GM18858 (cell line): Measurements from ENCODE around the gene PALLD.

Source experiments
- ATAC-seq: cut with Tn5 transposase; IDR thresholded peaks from one replicate; pipeline ENCODE4 v1.9.1; 2021; ENCODE audit not compliant: unreplicated experiment

PALLD gene

GRCh38 chr4:168811786-168812651 is 315.2 kb downstream of the PALLD start:
- ATAC-seq, result no peak

- no peak for ATAC-seq
Measured at GRCh38 chr4:168812806-168813205, 316.0 kb downstream of the PALLD start.

- ATAC-seq, result no peak
Measured at GRCh38 chr4:168813890-168814289, 317.0 kb downstream of the PALLD start.

- ATAC-seq, result no peak
Measured at GRCh38 chr4:168815379-168816345, 318.8 kb downstream of the PALLD start.

- ATAC-seq, result no peak
Measured at GRCh38 chr4:168817370-168817769, 320.5 kb downstream of the PALLD start.

- no peak for ATAC-seq
Measured at GRCh38 chr4:168822481-168822880, 325.6 kb downstream of the PALLD start.

- no peak for ATAC-seq
Measured at GRCh38 chr4:168825975-168826374, 329.1 kb downstream of the PALLD start.

GRCh38 chr4:168826620-168827019 is 329.8 kb downstream of the PALLD start:
- no peak for ATAC-seq

GRCh38 chr4:168830777-168831512 is 334.1 kb downstream of the PALLD start:
- ATAC-seq, result no peak

GRCh38 chr4:168831585-168831918 is 334.7 kb downstream of the PALLD start:
- ATAC-seq, result peak; percentile 4

- ATAC-seq, result peak; percentile 80
Measured at GRCh38 chr4:168831919-168832762, 335.3 kb downstream of the PALLD start.

GRCh38 chr4:168832763-168833575 is 336.1 kb downstream of the PALLD start:
- ATAC-seq, result no peak

GRCh38 chr4:168833881-168834280 is 337.0 kb downstream of the PALLD start:
- ATAC-seq, result no peak

GRCh38 chr4:168835880-168836454 is 339.1 kb downstream of the PALLD start:
- ATAC-seq, result no peak

GRCh38 chr4:168836490-168836889 is 339.6 kb downstream of the PALLD start:
- ATAC-seq, result no peak

- ATAC-seq, result no peak
Measured at GRCh38 chr4:168837922-168838321, 341.1 kb downstream of the PALLD start.

- ATAC-seq, result no peak
Measured at GRCh38 chr4:168839758-168840391, 343.0 kb downstream of the PALLD start.

- ATAC-seq, result no peak
Measured at GRCh38 chr4:168840392-168840763, 343.5 kb downstream of the PALLD start.
